GM21515 (cell line): ENCODE data around the gene SMC4.

ENCODE experiments used
- ATAC-seq: cut with Tn5 transposase; IDR thresholded peaks from one replicate; pipeline ENCODE4 v1.9.1; 2021; ENCODE audit not compliant: unreplicated experiment

The SMC4 gene

GRCh38 chr3:160474416-160474838, 75.0 kb downstream of the SMC4 start:
- no peak for ATAC-seq

DNA sequence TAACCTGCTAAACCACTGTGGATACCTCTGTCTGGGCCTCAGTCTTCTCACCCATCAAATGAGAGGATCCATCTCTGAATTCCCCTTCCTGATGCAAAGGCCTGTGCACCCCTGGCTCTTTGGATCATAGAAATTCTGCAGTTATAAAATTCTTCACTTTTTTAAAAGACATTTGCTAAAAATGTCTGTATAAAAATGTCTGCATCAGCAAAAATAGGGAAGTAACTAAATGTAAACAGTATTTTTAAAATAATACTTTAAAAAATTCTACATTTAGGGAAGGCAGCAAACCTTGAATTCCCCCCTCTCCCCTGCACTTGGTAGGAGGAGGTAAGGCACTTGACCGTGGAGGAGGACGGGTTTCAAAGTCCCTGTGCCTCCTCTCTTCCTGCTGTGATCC, 75.7 kb downstream of the SMC4 start:
- no peak for ATAC-seq

DNA sequence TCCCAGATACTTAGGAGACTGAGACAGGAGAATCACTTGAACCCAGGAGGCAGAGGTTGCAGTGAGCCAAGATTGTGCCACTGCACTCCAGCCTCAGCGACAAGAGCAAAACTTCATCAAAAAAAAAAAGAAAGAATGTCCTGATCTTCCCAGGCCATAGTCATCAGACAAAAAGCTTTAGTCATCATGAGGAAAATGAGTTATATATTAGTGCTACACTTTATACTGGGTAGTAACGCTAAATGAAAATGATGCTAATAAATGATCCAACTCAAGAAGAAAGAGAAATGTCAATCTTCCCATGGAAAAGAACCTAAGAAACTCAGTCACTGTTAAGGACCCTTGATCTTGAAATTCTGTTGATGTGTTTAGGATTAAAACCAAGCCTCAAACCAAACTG, 76.4 kb downstream of the SMC4 start:
- ATAC-seq, result no peak

- no peak for ATAC-seq
Measured at GRCh38 chr3:160477750-160478149, 78.3 kb downstream of the SMC4 start.

- no peak for ATAC-seq
Measured at GRCh38 chr3:160478338-160478737, 78.9 kb downstream of the SMC4 start.

DNA sequence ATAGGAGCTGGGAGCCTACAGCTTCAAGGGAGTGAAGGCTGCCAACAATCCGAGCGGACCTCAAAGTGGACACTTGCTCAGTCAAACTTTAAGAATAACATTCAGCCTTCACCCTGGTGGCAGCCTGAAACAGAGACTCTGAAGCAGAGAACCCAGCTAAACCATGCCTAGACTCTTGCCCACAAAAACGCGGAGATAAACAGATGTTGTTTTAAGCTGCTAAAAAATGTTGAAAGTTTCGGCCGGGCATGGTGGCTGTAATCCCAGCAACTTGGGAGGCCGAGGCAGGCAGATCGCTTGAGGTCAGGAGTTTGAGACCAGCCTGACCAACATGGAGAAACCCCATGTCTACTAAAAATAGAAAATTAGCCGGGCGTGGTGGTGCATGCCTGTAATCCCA, 79.9 kb downstream of the SMC4 start:
- ATAC-seq, result no peak

DNA sequence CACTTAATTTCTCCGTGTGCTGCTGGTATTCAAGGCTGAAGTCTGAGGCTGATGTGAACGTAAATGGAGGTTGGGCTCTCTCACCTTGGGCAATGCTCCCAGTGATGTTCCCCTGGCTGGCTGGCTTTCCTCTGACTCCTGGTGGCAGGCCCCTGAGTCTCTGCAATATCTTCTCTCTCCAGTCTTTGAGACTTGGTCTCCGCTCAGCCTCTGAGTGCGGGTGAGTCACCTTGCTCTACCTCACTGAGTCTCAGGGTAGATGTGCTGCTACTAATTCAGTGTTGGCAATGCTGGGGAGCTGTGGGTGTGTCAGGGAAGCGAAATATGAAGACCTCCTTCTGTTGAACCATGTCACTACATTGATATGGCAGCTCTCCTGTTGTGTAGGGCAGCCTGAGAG, 81.5 kb downstream of the SMC4 start:
- ATAC-seq, result no peak

GRCh38 chr3:160481856-160482255, 82.4 kb downstream of the SMC4 start:
- ATAC-seq, result no peak

GRCh38 chr3:160482796-160483195, 83.3 kb downstream of the SMC4 start:
- ATAC-seq, result no peak
